ENCODE data around the gene FAM53A. TPM values are rescaled to one million over a fixed set of nuclear protein-coding genes. Genes with fewer than 3 reads are reported as not detected.

The FAM53A gene
- total RNA-seq, 4 donors from 2014 or later: 1.3 to 3.2 TPM; not detected in 2

GRCh38 chr4:1598206-1599025 lies 85.7 kb downstream of the FAM53A start:
- intact Hi-C loops (cut with DNase I; ENCODE audit: low total_unique reads): no loop called here
- DNase-seq: no peak
- TF ChIP-seq CTCF (IDR thresholded peaks at IDR 0.05): no peak
- TF ChIP-seq POLR2A (IDR thresholded peaks at IDR 0.05): no peak
- Histone ChIP-seq H3K36me3 (no peaks in the 10 kb centered on the region), H3K9me3 (no peaks in the 10 kb centered on the region), H3K4me3 (no peak overlapping the region), H3K27me3 (no peaks in the 10 kb centered on the region), H3K4me1 (no peaks in the 10 kb centered on the region), H3K27ac (no peak overlapping the region)

GRCh38 chr4:1597021-1597931 lies 86.8 kb downstream of the FAM53A start:
- Histone ChIP-seq H3K27ac (no peak overlapping the region), H3K36me3 (no peaks in the 10 kb centered on the region), H3K9me3 (no peaks in the 10 kb centered on the region), H3K4me3 (no peak overlapping the region), H3K27me3 (no peaks in the 10 kb centered on the region), H3K4me1 (no peaks in the 10 kb centered on the region)
- intact Hi-C loops (cut with DNase I; ENCODE audit: low total_unique reads): no loop called here
- no peak for DNase-seq
- TF ChIP-seq CTCF (IDR thresholded peaks at IDR 0.05) (no peak), POLR2A (IDR thresholded peaks at IDR 0.05) (no peak)

GRCh38 chr4:1596393-1596792 lies 87.7 kb downstream of the FAM53A start:
- no peaks in the 10 kb centered on the region for H3K9me3 ChIP-seq
- DNase-seq: no peak
- H3K36me3 ChIP-seq: no peaks in the 10 kb centered on the region
- no peak overlapping the region for H3K27ac ChIP-seq
- no peaks in the 10 kb centered on the region for H3K27me3 ChIP-seq
- no peaks in the 10 kb centered on the region for H3K4me1 ChIP-seq
- H3K4me3 ChIP-seq: no peak overlapping the region
- intact Hi-C loops (cut with DNase I; ENCODE audit: low total_unique reads): no loop called here
- TF ChIP-seq CTCF (IDR thresholded peaks at IDR 0.05) (no peak), POLR2A (IDR thresholded peaks at IDR 0.05) (no peak)

GRCh38 chr4:1595789-1596325 lies 88.3 kb downstream of the FAM53A start:
- no peaks in the 10 kb centered on the region for H3K4me1 ChIP-seq
- intact Hi-C loops (cut with DNase I; ENCODE audit: low total_unique reads): no loop called here
- H3K36me3 ChIP-seq: no peaks in the 10 kb centered on the region
- no peaks in the 10 kb centered on the region for H3K9me3 ChIP-seq
- no peak overlapping the region for H3K27ac ChIP-seq
- TF ChIP-seq POLR2A (IDR thresholded peaks at IDR 0.05) (no peak), CTCF (IDR thresholded peaks at IDR 0.05) (no peak)
- no peak for DNase-seq
- no peaks in the 10 kb centered on the region for H3K27me3 ChIP-seq
- no peak overlapping the region for H3K4me3 ChIP-seq
